ENCODE data around the gene RNPS1.

The RNPS1 gene

DNA sequence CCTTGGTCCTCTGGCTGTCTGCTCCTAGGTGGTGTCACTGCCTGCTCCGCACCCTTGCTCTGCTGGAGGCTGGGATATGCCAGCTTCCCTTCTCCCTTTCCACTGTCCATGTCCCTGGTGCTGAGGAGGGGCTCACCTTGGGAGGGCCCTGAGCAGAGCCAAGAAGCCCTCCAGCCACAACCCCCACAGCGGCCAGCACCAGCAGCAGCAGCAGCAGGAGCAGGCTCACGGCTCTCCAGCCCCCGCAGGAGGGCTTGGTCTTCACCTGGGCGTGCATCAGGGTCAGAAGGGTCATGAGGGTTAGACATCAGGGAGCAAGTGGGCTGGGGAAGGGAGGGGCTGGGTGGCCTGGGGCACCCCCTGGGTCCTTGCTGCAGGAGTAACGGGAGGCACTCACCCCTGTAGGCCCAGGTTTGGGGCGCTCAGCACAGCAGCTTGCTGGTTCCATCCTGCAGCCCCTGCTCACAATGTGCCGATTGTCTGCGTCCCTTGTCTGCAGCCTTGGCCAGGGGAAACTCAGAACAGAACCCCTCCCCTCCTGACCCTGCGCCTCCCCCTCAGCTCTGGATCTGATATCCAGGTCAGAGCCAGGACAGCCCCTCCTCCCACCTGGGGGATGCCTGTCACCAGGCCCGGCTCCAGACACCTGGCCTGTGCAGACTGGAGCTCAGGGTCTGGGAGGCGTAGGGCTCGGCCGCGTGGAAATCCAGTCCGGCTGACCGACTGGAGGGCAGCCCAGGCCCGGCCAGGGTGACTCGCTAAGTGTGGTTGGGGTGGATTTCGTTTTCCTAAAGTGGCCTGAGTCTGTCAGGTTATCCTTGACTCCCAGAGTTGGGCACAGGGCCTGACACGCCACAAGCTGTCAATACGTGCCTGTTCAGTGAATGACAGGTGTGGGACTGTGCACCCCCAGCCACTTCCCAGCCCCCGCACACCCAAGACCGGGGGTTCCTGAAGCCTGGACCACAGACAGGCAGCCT, 57.2 kb downstream of the RNPS1 start, which contains the start of gene BRICD5:
BRICD5 (minus strand) TSS at position 478 of the 980 bp plus-strand sequence; CDS start at position 448, 30 bp downstream.
- FAIRE-seq = no peak

DNA sequence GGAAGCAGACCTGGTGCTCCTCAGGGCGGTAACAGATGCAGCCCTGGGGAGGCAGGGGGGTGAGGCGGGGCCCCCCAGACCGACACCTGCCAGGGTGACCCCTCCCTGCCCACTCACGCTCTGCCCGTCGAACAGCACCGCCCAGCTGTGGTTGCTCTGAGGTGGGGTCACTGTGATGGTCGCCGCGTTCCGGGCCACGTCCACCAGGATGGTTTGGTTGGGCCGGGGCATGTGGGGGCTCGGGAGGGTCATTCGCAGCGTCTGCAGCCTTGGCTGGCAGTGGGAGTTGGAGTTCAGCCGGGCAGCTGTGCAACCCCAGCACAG, 58.0 kb downstream of the RNPS1 start:
- no peak for FAIRE-seq

- no peak for FAIRE-seq
Measured at GRCh38 chr16:2209258-2210008, 58.5 kb downstream of the RNPS1 start.

DNA sequence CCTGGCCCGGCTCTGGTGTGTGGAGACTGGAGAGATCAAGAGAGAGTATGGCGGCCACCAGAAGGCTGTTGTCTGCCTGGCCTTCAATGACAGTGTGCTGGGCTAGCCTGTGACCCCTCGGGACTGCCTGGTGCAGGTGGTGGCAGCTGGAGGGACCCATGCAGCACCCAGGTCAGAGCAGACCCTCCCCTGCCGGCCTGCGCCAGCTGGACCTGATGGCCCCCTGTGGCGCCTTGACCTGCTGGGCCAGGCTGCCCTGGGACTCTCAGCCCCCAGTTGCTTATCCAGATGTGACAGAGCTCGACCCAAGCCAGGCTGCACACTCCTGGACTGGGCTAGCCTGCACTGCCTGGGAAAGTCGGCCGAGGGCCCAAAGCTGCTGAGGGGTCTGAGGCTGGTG, 59.2 kb downstream of the RNPS1 start:
- no peak for FAIRE-seq

GRCh38 chr16:2208308-2208707, 59.6 kb downstream of the RNPS1 start:
- no peak for FAIRE-seq

GRCh38 chr16:2207872-2208271, 60.1 kb downstream of the RNPS1 start:
- no peak for FAIRE-seq

DNA sequence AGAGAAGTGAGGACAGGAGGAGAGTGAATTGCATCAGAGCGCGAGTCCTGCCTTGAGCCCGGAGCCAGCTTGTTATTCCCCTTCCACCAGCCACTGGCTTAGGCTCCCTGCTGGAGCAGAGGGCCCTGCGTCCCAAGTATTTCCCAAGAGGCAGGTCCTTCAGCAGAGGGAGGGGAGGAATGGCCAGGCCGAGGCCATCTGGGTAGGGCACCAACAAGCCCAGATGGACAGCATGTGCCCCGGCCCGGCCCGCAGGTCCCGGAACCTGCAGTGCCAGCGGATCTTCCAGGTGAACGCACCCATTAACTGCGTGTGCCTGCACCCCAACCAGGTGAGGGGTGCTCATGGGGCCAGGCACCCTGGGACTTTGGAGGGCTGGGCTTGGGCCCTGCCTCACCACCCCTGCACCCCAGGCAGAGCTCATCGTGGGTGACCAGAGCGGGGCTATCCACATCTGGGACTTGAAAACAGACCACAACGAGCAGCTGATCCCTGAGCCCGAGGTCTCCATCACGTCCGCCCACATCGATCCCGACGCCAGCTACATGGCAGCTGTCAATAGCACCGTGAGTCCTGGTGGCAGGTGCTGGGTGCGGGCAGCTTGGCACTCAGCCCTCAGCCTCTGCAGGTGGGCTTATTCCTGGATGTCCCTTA, 61.0 kb downstream of the RNPS1 start:
- no peak for FAIRE-seq

GRCh38 chr16:2206420-2206779, 61.5 kb downstream of the RNPS1 start:
- no peak for FAIRE-seq

- FAIRE-seq = no peak
Measured at GRCh38 chr16:2205967-2206313, 62.0 kb downstream of the RNPS1 start.

DNA sequence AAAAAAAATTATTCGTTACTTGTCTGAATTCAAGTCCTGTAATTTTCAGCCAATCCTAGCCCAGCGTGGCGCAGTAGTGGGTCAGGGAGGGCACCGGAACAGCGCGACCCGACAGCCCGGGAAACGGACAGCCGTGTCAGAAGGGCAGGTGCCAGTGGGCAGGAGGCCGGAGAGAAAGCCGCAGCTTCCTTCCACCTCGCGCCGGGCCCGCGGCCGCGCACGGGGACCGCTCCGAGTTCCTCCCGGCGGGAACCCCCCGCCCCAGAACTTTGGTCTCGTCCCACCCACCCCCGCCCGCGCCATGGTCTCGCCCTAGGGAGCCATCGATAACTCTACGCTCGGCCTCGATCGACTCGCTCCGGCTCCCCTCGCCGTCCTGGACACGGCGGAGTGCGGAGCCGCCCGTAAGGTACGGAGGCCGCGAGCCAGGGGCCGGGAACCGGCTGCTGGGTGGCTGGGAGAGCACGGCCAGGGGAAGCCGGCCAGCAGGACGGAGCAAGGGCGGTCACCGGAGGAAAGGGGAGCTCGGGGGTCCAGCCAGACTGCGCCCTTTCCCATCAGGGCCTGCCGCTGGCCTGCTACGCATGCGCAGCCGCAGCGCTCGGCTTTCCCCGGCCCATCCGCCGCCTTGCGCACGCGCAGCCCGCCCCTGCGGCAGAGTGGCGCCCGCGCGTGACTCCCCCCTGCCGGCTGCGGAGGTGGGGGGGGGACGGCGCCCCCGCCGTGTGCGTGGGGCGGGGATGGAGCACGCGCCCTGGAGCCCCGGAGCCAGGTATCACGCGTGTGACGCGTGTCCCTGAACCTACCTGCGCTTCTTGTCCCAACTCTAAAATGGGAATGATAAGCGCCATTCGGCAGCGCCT, 62.6 kb downstream of the RNPS1 start, which contains the start of gene MLST8:
MLST8 (plus strand) TSS at position 351 of the 863 bp plus-strand sequence. CDS start 632 bp downstream, outside the sequence.
- no peak for FAIRE-seq

- no peak for FAIRE-seq
Measured at GRCh38 chr16:2204416-2205103, 63.4 kb downstream of the RNPS1 start.

All from G401.6 (cell line).